Liver (tissue), 9 donors: ENCODE data around the gene COX19. TPM values are rescaled to one million over a fixed set of nuclear protein-coding genes. Genes with fewer than 3 reads are reported as not detected.

Experiments
- DNase-seq: peaks from one replicate; pipeline ENCODE4 v3.0.0-alpha.2; 2017; ENCODE audit warnings: low spot score
- H3K27ac ChIP-seq, 2 donors: one replicate each; pipeline ENCODE4 v1.7.0; 2013; ENCODE audit warnings: inconsistent platforms in 2 of 2, low read length in 2 of 2, control low read depth in 1 of 2, low read depth in 1 of 2, mild to moderate bottlenecking in 1 of 2
- H3K27me3 ChIP-seq, 4 donors: one replicate each; pipeline versions ENCODE4 v1.6.1 to v1.7.0; 2013; ENCODE audit warnings: low read length in 3 of 4, inconsistent platforms in 1 of 4, mild to moderate bottlenecking in 1 of 4, moderate library complexity in 1 of 4; ENCODE audit not compliant: control insufficient read depth in 4 of 4, insufficient read depth in 4 of 4
- H3K36me3 ChIP-seq, 4 donors: one replicate each; pipeline versions ENCODE4 v1.6.1 to v1.7.0; 2013; ENCODE audit warnings: low read length in 3 of 4, mild to moderate bottlenecking in 3 of 4, low read depth in 1 of 4, moderate library complexity in 1 of 4; ENCODE audit not compliant: control insufficient read depth in 4 of 4, insufficient read depth in 3 of 4
- H3K4me1 ChIP-seq, 4 donors: one replicate each; pipeline versions ENCODE4 v1.6.1 to v1.7.0; 2013; ENCODE audit warnings: low read length in 3 of 4, mild to moderate bottlenecking in 3 of 4, moderate library complexity in 1 of 4; ENCODE audit not compliant: control insufficient read depth in 4 of 4, insufficient read depth in 4 of 4
- H3K4me3 ChIP-seq, 3 donors: one replicate each; pipeline versions ENCODE4 v1.6.1 to v1.7.0; 2013; ENCODE audit warnings: low read length in 3 of 3, control low read depth in 1 of 3, low read depth in 1 of 3, mild to moderate bottlenecking in 1 of 3
- H3K9ac ChIP-seq, 2 donors: one replicate each; pipeline ENCODE4 v1.7.0; 2013; ENCODE audit warnings: low read length in 2 of 2, mild to moderate bottlenecking in 2 of 2, moderate library complexity in 2 of 2, control low read depth in 1 of 2, low read depth in 1 of 2
- H3K9me3 ChIP-seq, 4 donors: one replicate each; pipeline versions ENCODE4 v1.6.1 to v1.7.0; 2013; ENCODE audit warnings: low read length in 3 of 4; ENCODE audit not compliant: control insufficient read depth in 4 of 4
- CTCF ChIP-seq: fragments of 150-350 bp; IDR thresholded peaks from 2 replicates; pipeline ENCODE4 v1.5.1; 2017; ENCODE audit warnings: improper control_type of control experiment, low read depth, low read length; ENCODE audit not compliant: missing input control
- EGR1 ChIP-seq, 2 donors: IDR thresholded peaks; 2 replicates each; pipeline ENCODE4 v1.6.1; 2016 to 2018; ENCODE audit warnings: antibody characterized with exemption in 2 of 2, low read depth in 2 of 2
- FOXA1 ChIP-seq: IDR thresholded peaks from 2 replicates; pipeline ENCODE4 v1.6.1; 2016; ENCODE audit warnings: antibody characterized with exemption
- GABPA ChIP-seq, 2 donors: IDR thresholded peaks in 1 of 2; conservative IDR thresholded peaks in 1 of 2; 2 replicates each; pipeline ENCODE4 v1.6.1; 2016; ENCODE audit warnings: antibody characterized with exemption in 2 of 2, mild to moderate bottlenecking in 1 of 2, moderate library complexity in 1 of 2
- HNF4A ChIP-seq, 2 donors: conservative IDR thresholded peaks; 2 replicates each; pipeline ENCODE4 v1.6.1; 2016; ENCODE audit warnings: antibody characterized with exemption in 2 of 2, mild to moderate bottlenecking in 2 of 2
- HNF4G ChIP-seq: IDR thresholded peaks from 2 replicates; pipeline ENCODE4 v1.6.1; 2016; ENCODE audit warnings: antibody characterized with exemption
- JUND ChIP-seq, 2 donors: IDR thresholded peaks; 2 replicates each; pipeline ENCODE4 v1.6.1; 2016; ENCODE audit warnings: antibody characterized with exemption in 2 of 2
- NR2F2 ChIP-seq: IDR thresholded peaks from 2 replicates; pipeline ENCODE4 v1.6.1; 2016; ENCODE audit warnings: antibody characterized with exemption
- RXRA ChIP-seq, 2 donors: IDR thresholded peaks; 2 replicates each; pipeline ENCODE4 v1.6.1; 2017 to 2018; ENCODE audit warnings: antibody characterized with exemption in 2 of 2, mild to moderate bottlenecking in 1 of 2
- SP1 ChIP-seq: IDR thresholded peaks from 2 replicates; pipeline ENCODE4 v1.6.1; 2018; ENCODE audit warnings: antibody characterized with exemption, mild to moderate bottlenecking
- TAF1 ChIP-seq: conservative IDR thresholded peaks from 2 replicates; pipeline ENCODE4 v1.6.1; 2016; ENCODE audit warnings: antibody characterized with exemption, mild to moderate bottlenecking
- YY1 ChIP-seq: IDR thresholded peaks from 2 replicates; pipeline ENCODE4 v1.6.1; 2016; ENCODE audit warnings: antibody characterized with exemption, mild to moderate bottlenecking
- ZBTB33 ChIP-seq: IDR thresholded peaks from 2 replicates; pipeline ENCODE4 v1.6.1; 2016; ENCODE audit warnings: antibody characterized with exemption
- WGBS: extraction: QIAGEN DNeasy Blood & Tissue Kit; methylation state at CpG from one replicate; pipeline ENCODE4 v1.1.7; 2013; 5-methylcytosine and 5-hydroxymethylcytosine counted together
- polyA plus RNA-seq, 2 donors: library from polyadenylated mRNA; stranded (reverse) in 1 of 2; unstranded in 1 of 2; fragments of 200-250 nt in 1 of 2; fragments of >200 nt in 1 of 2; fragmentation: Nextera tagmentation in 1 of 2; extraction: Ambion mirVana in 1 of 2; gene quantifications; one replicate each; pipeline versions ENCODE4 v1.2.1 to v1.2.3, GENCODE V29; 2013 to 2015
- total RNA-seq, 2 donors: library from RNA; depleted of rRNA; stranded (reverse); fragments of >200 nt; gene quantifications; one replicate each; pipeline ENCODE4 v1.2.3, GENCODE V29; 2014
- TF ChIP-seq, protein P1 (sequence below): IDR thresholded peaks from 2 replicates; pipeline ENCODE4 v1.6.1; 2016; ENCODE audit warnings: antibody characterized with exemption, mild to moderate bottlenecking
- TF ChIP-seq, protein P2 (sequence below): IDR thresholded peaks from 2 replicates; pipeline ENCODE4 v1.6.1; 2016; ENCODE audit warnings: antibody characterized with exemption
- donor health status: healthy.
- donor health status: healthy.
- donor health status: healthy.
- donor health status: healthy.
- donor health status: healthy.

Gene COX19
- total and polyA plus RNA-seq, 4 donors: 2.2 to 9.8 (median 4.8) TPM

DNA sequence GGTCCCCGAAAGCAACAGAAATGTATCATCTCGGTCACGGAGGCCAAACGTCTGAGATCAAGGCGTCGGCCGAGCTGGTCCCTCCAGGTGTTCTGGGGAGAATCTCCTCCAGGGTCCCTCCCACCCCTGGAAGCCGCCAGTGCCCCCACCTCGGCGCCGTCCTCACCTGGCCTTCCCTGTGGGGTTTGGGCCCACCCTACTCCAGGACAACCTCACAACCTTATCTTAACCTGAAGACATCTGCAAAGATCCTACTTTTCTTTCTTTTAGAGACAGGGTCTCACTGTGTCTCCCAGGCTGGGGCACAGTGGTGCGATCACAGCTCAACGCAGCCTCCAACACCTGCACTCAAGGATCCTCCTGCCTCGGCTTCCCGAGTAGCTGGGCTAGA, 54.3 kb downstream of the COX19 start:
- Histone ChIP-seq H3K27me3 (no peaks in the 10 kb centered on the region), H3K9me3 (no peaks in the 10 kb centered on the region), H3K4me1 (peaks cover 0 to 6% (median 2%) of the 10 kb centered on the region in 4 donors), H3K27ac (no peak overlapping the region), H3K4me3 (no peak overlapping the region), H3K9ac (no peak overlapping the region), H3K36me3 (no peaks in the 10 kb centered on the region)
- TF ChIP-seq GABPA (IDR thresholded peaks at IDR 0.05 in 1 of 2, conservative IDR thresholded peaks at IDR 0.05 in 1 of 2): no peak
- TF ChIP-seq EGR1 (IDR thresholded peaks at IDR 0.05; ENCODE audit: low read depth in 2 of 2): no peak
- TF ChIP-seq FOXA1: no peak
- TF ChIP-seq ZBTB33: no peak
- TF ChIP-seq, protein P1, sequence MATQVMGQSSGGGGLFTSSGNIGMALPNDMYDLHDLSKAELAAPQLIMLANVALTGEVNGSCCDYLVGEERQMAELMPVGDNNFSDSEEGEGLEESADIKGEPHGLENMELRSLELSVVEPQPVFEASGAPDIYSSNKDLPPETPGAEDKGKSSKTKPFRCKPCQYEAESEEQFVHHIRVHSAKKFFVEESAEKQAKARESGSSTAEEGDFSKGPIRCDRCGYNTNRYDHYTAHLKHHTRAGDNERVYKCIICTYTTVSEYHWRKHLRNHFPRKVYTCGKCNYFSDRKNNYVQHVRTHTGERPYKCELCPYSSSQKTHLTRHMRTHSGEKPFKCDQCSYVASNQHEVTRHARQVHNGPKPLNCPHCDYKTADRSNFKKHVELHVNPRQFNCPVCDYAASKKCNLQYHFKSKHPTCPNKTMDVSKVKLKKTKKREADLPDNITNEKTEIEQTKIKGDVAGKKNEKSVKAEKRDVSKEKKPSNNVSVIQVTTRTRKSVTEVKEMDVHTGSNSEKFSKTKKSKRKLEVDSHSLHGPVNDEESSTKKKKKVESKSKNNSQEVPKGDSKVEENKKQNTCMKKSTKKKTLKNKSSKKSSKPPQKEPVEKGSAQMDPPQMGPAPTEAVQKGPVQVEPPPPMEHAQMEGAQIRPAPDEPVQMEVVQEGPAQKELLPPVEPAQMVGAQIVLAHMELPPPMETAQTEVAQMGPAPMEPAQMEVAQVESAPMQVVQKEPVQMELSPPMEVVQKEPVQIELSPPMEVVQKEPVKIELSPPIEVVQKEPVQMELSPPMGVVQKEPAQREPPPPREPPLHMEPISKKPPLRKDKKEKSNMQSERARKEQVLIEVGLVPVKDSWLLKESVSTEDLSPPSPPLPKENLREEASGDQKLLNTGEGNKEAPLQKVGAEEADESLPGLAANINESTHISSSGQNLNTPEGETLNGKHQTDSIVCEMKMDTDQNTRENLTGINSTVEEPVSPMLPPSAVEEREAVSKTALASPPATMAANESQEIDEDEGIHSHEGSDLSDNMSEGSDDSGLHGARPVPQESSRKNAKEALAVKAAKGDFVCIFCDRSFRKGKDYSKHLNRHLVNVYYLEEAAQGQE: no peak
- no peak for TF ChIP-seq TAF1
- TF ChIP-seq, protein P2, sequence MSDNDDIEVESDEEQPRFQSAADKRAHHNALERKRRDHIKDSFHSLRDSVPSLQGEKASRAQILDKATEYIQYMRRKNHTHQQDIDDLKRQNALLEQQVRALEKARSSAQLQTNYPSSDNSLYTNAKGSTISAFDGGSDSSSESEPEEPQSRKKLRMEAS: no peak
- no peak for TF ChIP-seq JUND (IDR thresholded peaks at IDR 0.05)
- no peak for TF ChIP-seq HNF4A (conservative IDR thresholded peaks at IDR 0.05)
- no peak for TF ChIP-seq SP1
- WGBS: 88% methylated on average over 15 of the region's 15 CpGs
- no peak for DNase-seq

DNA sequence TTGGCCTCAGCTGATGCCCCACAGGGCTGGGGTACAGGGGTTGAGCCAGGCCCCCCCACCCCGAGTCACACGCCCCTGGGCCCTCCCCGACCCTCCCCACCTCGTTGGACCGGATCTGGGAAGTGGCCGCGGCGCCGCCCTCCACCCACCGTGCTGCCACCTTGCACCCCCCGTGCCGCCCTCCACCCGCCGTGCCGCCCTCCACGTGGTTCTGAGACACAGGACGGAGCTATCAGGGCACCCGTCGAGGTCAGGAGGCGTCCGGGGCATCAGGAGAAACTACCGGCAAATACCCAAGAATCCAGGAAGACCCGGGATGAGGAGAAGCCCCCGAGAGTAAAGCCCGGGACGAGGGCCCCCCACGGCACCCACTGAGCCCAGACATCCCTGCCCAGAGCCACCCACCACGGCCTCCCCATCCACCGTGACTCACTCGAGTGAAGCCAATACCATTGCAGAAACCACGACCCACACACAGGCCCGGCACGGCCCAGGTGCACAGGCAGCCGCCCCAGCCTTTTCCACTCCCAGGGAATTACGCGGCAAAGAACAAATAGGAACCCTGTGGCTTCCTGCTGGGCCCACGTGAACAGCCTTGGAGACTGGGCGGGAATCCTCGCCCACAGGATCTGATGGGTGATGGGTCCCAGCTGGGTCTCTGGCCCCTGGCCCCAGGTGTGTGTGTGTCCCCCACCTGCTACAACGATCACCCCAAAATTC, 54.8 kb downstream of the COX19 start:
- peaks cover 0 to 6% (median 1%) of the 10 kb centered on the region in 4 donors for H3K4me1 ChIP-seq
- no peaks in the 10 kb centered on the region for H3K9me3 ChIP-seq
- TF ChIP-seq GABPA (IDR thresholded peaks at IDR 0.05 in 1 of 2, conservative IDR thresholded peaks at IDR 0.05 in 1 of 2): no peak
- no peak for TF ChIP-seq FOXA1
- no peak for TF ChIP-seq HNF4A (conservative IDR thresholded peaks at IDR 0.05)
- H3K27me3 ChIP-seq: no peaks in the 10 kb centered on the region
- H3K4me3 ChIP-seq: no peak overlapping the region
- DNase-seq: no peak
- WGBS: 71% methylated on average over 40 of the region's 40 CpGs
- H3K9ac ChIP-seq: no peak overlapping the region
- H3K27ac ChIP-seq: no peak overlapping the region
- H3K36me3 ChIP-seq: no peaks in the 10 kb centered on the region

DNA sequence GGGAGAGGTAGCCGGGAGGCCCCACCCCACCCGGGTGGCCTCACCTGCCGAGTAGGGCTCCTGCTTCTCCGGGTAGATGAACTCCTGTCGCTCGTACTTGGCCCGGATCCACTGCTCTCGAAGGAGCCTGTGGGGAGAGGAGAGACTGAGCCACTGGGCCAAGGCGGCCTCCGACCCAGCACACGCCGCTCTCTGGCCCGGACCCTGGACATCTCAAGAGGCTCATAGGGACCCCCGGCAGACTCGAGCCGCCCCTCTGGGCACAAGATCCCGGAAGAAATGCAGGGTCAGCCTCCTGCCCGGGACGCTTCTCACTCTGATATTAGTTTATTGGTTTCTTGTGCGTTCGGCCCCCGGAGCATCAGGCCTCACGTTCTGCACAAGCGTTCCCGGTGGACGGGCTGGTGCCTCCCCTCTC, 55.4 kb downstream of the COX19 start:
- H3K27ac ChIP-seq: no peak overlapping the region
- no peaks in the 10 kb centered on the region for H3K9me3 ChIP-seq
- WGBS: 81% methylated on average over 26 of the region's 26 CpGs
- no peaks in the 10 kb centered on the region for H3K27me3 ChIP-seq
- no peaks in the 10 kb centered on the region for H3K36me3 ChIP-seq
- no peak overlapping the region for H3K9ac ChIP-seq
- no peak for DNase-seq
- H3K4me3 ChIP-seq: no peak overlapping the region
- H3K4me1 ChIP-seq: peaks cover 0 to 6% (median under 1%) of the 10 kb centered on the region in 4 donors
- TF ChIP-seq, protein P1: no peak
- TF ChIP-seq YY1 (no peak), SP1 (no peak), NR2F2 (no peak), HNF4G (no peak), EGR1 (IDR thresholded peaks at IDR 0.05; ENCODE audit: low read depth in 2 of 2) (no peak), CTCF (no peak), RXRA (IDR thresholded peaks at IDR 0.05) (no peak)
- TF ChIP-seq, protein P2: no peak
